T-helper 1 cell (primary cell): ENCODE data around the gene ALG1L2.
"Not testable (repeated sequence)": the region's sequence is repeated elsewhere in the genome, so short reads cannot be mapped to it uniquely, and the experiment has no call there.

ENCODE experiments used
- DNase-seq, 5 donors: peaks; one replicate each; pipeline ENCODE4 v3.0.0-alpha.2; 2012 to 2020
- total RNA-seq, 4 donors: gene quantifications; one replicate each; lab custom pipeline; 2026; lab: John Stamatoyannopoulos, UW

Gene ALG1L2, protein sequence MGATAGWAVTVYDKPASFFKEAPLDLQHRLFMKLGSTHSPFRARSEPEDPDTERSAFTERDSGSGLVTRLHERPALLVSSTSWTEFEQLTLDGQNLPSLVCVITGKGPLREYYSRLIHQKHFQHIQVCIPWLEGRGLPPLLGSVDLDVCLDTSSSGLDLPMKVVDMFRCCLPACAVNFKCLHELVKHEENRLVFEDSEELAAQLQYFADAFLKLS
- total RNA-seq = 0.24 to 0.80 (median 0.65) reads per million in 4 donors

DNA sequence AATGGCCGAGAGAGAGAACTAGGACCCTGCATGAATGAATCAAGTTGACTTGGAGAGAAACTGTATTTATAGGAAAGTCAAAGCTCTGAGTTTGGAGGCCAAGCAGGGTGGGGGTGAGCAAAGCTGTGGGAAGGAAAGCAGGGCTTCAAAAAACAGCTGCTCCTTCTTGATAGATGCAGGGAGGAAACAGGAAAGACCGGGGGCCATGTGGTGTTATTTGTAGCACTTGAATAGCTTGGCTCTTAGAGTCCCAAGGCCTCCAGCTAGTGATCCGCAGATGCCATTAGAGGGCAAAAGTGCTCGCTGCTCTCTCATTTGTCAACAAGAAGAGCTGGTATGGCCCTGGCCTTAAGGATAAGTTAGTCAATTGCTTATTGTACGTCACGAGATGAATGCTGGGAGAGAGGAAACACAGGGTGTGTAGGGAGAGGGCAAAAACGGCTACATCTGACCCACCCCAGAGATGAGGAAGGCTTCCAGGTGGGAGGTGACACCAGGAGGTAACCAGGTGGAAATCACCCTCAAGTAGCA is at the start of gene ALG1L2:
Gene ALG1L2 (plus strand): TSS at position 481 of the 531 bp plus-strand sequence. CDS start 186 bp downstream, outside the sequence.
- no peak for DNase-seq

DNA sequence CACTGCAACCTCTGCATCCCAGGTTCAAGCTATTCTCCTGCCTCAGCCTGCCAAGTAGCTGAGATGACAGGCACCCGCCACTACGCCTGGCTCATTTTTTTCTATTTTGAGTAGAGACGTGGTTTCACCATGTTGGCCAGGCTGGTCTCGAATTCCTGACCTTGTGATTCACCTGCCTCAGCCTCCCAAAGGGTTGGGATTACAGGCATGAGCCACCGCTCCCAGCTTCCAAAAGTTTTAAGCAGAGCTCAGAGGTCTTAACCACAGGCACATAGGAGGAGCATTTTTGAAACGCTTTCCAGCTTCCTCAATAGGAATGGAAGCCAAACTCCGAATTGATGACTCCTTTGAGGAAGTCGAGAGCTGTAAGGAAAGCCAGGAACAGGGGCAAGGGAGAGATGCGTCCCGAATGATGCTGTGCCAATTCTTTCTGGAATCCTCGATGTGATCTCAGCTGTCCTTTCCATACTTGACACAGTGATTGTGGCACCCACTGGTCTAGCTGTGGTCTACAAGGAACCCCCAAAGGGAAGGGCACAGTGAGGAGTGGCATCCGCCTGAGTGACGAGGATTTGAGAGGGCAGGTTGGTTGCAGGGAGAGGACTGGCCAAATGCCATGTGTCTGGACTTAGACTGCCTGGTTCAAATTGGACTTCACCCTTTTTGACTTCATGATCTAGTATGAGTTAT is 44.4 kb upstream of the ALG1L2 start:
- DNase-seq = not testable (repeated sequence)

DNA sequence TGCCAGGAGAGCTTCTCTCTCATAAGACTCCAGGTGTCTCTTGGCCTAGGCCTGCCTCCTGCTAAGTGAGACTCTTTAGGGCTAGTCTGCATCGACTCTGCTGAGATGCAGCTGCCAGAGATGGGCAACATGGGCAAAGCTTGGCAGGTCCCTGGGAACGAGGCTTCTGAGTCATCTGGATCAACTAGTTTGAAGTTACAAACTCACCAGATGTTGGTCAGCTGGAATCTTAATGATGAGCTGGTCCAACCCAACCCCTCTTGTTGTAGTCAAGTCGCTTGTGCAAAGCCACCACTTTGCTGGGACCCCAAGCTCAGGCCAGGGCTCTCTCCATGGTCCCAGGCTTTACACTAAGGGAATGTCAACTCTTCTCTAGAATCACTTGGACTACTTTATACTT is 38.9 kb upstream of the ALG1L2 start:
- not testable (repeated sequence) for DNase-seq

DNA sequence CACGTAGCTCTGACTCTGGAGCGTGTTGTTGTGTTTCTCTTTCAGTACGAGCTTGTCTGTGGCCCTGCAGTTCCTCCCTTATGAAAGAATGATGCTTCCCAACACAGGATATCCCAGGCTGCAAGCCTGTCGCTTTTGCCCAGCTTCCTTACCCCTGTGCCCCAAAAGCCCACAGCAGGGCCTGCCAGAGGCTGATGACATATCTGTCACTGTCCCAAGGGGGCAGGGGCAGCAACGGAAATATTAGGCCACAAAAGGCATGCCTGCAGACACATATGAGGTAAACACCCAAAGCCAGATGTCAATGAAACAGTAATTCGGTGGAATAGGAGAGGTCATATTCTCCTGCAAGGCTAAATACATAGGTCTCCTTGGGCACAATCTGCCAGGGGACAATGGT is 38.0 kb upstream of the ALG1L2 start:
- not testable (repeated sequence) for DNase-seq

DNA sequence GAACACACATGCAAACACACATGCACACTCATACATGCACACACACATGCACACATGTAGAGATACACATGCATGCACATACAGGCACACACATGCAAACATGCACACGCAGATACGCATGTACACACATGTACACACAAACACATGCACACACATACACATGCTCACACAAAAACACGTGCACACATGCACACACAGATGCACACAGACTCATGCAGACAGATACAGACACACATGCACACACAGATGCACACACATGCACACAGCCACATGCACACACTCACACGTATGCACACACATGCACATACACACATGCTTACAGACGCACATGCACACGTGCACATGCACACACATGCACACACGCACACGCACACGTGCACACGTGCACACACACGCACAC is 37.3 kb upstream of the ALG1L2 start:
- DNase-seq = no peak

DNA sequence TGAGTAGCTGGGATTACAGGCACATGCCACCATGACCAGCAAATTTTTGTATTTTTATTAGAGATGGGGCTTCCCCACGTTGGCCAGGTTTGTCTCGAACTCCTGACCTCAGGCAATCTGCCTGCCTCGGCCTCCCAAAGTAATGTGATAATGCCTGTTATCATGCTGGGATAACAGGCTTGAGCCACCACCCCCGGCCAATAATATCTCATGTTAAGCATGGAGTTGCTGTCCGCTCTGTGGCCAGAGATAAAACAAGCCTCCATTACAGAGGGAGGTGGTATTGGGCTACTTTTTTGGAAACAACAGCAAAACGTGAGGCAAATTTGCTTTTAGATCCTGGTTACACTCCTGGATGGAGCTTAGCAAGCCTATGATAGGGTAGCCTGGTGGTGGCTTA is 32.9 kb upstream of the ALG1L2 start:
- DNase-seq = no peak

DNA sequence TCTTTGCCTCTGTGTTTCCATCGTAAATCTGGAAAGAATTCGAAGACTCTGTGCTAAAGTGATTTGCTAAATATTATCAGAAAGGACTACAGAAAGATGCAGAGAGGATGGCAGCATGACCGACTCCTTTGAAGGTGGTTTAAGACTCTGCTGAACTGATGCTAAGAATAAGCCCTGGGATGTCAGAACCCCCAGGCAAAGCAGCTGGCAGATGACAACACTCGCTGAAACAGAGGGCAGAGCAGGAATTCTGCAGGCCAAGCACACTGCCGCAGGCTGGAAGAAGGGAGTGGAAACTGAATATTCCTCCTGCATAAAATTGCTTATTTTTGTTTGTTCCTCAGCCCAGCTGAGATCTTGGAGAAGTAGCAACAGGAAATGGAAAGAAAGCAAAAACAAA is 29.3 kb upstream of the ALG1L2 start:
- DNase-seq = not testable (repeated sequence)

DNA sequence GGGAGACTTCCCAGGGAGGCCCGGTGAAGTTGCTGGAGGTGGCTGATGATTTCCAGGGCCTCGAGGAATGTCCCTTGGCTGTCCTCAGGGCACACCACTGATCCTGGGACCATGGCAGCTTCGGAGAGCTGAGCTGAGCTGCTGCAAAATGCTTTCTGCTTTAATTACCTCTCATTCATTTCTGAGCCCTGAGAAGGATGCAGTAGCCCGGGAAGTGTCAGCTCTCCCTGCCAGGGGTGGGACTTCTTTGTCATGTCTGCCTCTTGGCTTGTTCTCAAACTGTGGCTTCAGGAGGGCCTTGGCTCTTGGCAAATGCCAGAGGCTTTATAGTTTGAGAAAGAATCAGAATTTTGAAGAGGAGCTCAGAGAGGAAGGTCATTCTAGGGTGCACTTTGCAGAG is 28.7 kb upstream of the ALG1L2 start:
- not testable (repeated sequence) for DNase-seq

DNA sequence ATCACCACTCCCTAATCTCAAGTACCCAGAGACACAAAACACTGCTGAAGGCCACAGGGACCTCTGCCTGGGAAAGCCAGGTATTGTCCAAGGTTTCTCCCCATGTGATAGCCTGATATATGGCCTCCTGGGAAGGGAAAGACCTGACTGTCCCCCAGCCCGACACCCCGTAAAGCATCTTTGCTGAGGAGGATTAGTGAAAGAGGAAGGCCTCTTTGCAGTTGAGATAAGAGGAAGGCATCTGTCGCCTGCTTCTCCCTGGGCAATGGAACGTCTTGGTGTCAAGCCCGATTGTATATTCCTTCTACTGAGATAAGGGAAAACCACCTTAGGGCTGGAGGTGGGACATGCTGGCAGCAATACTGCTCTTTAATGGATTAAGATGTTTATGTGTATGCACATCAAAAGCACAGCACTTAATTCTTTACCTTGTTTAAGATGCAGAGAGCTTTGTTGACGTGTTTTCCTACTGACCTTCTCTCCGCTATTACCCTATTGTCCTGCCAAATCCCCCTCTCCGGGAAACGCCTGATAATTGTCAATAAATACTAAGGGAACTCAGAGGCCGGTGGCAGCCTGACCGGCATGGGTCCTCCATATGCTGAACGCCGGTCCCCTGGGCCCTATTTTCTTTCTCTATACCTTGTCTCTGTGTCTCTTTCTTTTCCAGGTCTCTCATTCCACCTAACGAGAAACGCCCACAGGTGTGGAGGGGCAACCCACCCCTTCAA is 23.9 kb upstream of the ALG1L2 start:
- not testable (repeated sequence) for DNase-seq

DNA sequence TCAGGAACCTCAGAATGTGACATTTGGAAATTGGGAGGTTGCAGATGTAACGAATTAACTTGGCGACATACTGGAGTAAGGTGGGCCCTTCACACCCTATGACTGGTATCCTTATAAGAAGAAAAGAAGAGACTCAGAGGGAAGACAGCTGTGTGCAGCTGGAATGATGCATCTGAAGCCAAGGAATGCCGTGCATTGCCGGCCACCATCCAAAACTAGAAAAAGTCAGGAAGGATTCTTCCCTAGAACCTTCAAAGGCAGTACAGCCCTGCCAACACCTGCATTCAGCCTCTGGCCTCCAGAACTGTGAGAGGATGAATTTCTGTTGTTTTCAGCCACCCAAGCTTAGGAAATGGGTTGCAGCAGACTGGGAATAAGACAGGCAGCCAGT is 23.4 kb upstream of the ALG1L2 start:
- DNase-seq = not testable (repeated sequence)

DNA sequence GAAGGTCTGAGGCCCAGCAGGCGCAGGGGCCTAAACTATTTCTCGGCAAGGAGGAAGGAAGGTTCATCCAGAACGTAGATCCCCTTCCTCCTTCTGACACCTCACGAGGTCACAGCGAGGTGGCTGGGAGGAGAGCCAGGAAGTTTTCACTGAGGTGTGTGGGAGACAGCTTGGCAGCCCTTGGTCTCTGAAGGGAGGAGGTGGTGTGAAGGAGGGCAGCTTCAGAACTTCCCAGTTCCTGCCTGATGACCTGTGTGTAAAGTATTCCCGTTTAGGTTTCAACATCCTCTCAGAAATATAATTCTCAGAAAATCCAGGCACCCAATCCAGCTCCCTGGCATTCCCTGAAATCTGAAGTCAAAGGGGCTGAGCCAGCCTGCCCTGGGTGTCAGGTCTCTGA is 22.9 kb upstream of the ALG1L2 start:
- not testable (repeated sequence) for DNase-seq

DNA sequence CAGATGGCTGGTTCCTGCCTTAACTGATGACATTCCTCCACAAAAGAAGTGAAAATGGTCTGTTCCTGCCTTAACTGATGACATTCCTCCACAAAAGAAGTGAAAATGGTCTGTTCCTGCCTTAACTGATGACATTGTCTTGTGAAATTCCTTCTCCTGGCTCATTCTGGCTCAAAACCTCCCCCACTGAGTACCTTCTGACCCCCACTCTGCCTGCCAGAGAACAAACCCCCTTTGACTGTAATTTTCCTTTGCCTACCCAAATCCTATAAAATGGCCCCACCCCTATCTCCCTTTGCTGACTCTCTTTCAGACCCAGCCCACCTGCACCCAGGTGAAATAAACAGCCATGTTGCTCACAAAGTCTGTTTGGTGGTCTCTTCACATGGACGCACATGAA is 22.5 kb upstream of the ALG1L2 start:
- not testable (repeated sequence) for DNase-seq

DNA sequence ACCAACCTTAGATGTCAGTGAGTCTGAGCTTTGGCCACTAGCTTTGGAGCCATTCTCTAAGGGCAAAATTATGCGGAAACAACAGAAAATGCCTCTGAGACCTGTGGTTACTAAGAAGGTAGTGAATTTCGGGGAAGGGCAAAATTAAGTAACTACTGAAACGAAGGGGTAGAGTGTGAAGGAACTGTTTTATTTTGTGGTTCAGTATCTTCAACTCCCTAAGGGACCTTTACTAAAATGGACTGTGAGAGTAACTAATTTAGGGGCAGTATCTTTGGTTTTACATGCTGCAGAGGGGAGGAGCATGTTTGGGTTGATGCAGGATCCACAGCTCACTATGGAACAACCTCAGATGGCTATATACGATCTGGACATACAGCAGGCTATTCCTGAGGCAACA is 8.0 kb upstream of the ALG1L2 start:
- DNase-seq = no peak

DNA sequence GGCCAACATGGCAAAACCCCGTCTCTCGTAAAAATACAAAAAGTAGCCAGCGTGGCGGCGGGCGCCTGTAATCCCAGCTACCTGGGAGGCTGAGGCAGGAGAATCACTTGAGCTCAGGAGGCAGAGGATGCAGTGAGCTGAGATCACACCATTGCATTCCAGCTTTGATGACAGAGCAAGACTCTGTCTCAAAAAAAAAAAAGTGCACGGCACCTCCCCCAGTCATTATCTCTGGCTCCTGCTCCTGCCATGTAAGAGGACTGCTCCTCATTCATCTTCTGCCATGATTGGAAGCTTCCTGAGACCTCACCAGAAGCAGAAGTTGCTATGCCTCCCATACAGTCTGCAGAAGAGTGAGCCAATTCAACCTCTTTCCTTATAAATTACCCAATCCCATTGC is 4.0 kb upstream of the ALG1L2 start:
- no peak for DNase-seq

DNA sequence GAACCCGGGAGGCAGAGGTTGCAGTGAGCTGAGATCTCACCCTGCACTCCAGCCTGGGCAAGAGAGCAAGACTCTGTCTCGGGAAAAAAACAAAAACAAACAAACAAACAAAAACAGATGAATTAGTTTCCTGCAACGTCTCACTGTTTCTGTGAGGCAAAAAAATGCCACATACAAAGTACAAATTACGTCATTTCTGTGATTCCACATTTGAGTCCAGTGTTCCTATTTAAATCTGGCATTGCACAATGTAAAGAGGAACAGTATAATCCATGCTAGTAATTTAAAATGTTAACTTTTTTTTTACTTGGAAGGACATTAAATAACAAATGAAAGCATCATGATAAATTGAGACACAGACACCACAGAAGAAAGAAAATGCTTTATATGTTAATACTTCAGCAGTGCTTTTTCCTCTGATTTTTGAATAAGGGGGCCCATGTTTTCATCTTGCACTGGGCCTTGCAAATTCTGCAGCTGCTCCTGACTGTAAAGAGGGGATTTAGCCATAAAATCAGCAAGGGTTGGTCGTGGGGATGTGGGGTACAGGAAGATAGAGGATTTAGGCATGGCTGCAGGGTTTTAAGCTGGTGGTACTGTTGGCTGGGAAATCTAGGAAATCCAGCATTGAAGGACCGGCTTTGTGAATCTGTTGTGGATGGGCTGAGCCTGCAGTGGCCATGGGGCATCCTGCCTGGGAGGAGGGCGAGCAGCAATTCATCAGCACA is 1.9 kb downstream of the ALG1L2 start:
- not testable (repeated sequence) for DNase-seq

DNA sequence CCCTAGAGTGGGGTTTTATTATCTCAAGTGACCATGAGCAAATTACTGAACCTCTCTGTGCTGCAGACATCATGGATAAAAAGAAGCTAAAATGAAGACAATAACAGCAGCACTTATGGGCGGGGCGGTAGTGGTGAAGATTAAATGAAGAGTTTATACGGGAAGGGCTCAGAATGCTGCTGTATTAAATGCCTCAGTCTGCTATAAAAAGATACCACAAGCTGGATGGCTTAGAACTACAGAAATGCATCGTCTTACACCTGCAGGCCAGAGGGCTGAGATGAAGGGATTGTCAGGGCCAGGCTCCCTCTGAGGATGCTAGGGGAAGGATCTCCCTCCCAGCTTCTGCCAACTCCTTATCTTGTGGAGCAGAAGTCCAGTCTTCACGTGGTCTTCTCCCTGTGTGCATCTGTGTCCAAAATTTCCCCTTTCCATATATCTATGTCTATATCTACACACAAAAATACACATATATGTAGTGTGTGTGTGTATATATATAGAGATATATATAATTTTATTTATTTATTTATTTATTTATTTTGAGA is 2.9 kb downstream of the ALG1L2 start:
- no peak for DNase-seq

DNA sequence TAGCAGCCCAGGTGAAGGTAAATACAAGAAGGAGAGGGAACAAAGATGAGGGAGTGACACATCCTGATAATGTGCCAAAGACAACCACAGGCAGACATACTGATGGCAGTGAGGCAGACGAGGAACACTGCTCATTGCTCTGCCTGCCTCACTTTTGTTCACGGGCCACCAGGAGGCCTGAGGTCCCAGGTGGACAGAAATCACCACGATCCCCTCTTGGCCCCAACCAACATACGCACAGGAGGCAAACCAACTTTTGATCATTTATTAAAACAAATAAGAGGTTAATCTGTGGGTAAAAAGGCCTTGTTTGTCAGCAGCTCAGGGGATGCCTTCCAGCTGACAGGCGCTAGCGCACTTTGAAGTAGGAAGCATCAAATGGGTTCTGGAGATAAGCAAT is 4.2 kb downstream of the ALG1L2 start:
- no peak for DNase-seq

DNA sequence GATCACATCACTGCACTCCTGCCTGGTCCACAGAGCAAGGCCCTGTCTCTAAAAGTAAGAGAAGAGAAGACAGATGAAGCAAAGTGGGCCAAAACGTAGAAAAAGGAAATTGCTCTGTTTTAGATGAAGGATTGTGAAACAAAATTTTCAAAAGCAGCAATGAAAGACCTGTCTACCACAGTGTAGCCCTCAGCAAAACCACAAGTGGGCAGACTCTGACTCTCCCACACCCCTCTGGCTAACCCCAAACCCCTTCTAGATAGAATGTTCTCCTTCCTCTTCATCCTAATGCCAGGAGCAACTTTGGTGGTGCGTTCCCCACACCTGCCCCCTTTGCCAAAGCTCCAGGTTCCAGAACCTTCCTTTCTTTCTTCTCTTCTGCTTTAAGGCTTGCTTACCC is 5.0 kb downstream of the ALG1L2 start:
- not testable (repeated sequence) for DNase-seq

DNA sequence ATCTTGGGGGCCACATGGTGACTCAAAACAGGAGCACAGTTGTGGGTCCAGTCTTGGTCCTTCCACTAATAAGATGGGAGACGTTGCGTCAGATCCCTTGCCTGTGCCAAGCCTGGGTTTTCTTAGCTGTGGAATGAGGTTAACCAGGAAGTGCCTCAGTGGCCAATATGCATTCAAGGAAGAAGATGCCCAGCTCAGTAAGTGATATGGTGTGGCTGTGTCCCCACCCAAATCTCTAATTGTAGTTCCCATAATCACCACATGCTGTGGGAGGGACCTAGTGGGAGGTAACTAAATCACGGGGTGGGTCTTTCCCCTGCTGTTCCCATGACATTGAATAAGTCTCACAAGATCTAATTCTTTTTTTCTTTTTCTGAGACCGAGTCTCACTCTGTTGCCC is 6.4 kb downstream of the ALG1L2 start:
- DNase-seq = no peak

DNA sequence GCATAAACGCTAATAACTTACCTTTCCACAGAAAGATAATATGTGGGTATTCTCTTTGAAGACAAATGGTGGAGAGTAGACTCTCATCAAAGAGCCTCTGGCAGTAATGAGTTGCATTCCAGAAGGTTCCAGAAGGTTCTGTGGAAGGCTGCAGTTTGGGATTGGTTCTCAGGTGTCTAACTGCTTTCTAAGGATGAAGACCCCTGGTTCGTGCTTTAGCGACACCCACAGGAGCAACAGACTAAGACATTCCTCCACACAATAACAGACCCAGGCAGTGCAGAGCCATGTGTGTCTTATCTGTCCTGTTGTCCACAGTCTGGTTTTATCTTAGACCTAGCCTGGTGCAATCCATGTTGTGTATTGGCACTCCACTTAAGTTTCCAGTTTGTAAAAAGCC is 9.1 kb downstream of the ALG1L2 start:
- not testable (repeated sequence) for DNase-seq

DNA sequence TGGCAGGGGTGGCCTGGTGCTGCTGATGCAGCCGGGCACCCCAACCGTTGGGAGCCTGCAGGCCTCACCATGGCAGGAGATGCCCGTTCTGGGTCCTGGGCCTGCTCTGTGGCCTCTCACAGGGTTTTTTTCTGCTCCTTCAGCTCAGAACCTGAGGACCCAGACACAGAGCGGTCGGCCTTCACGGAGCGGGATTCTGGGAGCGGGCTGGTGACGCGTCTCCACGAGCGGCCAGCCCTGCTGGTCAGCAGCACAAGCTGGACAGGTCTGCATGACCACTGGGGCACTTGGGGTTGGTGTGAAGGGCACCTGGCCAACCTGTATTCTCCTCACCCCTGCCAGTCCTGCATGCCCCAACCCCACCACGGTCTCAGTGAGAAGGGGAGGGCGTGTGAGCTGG is 10.3 kb downstream of the ALG1L2 start:
- DNase-seq = no peak

DNA sequence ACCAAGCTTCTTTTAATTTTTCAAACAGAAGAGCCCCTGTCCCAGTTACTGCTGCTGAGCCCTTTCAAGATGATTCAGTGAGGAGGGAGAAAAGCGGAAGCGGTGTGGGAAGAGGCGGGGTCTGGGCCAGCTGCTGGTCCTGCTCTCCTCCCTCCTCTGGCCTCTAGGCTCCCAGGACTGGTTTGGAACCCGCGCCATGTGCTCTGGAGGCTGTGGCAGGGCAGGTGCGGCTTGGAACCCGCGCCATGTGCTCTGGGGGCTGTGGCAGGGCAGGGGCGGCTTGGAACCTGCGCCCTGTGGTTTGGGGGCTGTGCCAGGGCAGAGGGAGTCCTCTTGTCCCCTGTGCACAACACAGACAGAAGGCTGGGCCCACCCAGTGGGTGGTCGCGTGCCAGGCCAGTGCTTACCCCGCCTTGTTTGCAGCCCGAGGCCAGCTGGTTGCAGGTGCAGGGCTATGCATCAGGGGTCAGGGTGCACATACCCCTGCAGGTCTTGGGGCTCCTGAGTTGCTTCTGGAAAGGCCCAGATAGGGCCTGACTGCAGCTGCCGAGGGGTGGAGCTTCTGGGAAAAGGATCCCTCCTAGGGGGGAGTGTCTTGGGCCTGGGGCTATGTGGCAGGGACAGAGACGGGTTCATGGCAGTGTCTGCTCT is 12.2 kb downstream of the ALG1L2 start:
- DNase-seq = peak in 1 of 5 donors; percentile 64
